Anterior cingulate cortex (tissue), 58 donors: ENCODE measurements around the gene COPS2.
"Not testable (repeated sequence)": the region's sequence is repeated elsewhere in the genome, so short reads cannot be mapped to it uniquely, and the experiment has no call there.

ENCODE experiments used
- DNase-seq, 58 donors: peaks; one replicate each; lab custom pipeline; 2025; lab: John Stamatoyannopoulos, UW

The COPS2 gene

GRCh38 chr15:49155110-49155833, at the start of gene COPS2:
Gene COPS2, minus strand, starts transcription at chr15:49155599. Its CDS starts 21 bp downstream, at chr15:49155578.
- DNase-seq, result peak; percentile 70 to 98 (median 94)

GRCh38 chr15:49200347-49200746, 44.9 kb upstream of the COPS2 start:
- no peak for DNase-seq

GRCh38 chr15:49199666-49200065, 44.3 kb upstream of the COPS2 start:
- DNase-seq, result no peak

GRCh38 chr15:49196856-49197255, 41.5 kb upstream of the COPS2 start:
- no peak for DNase-seq

- no peak for DNase-seq
Measured at GRCh38 chr15:49191892-49192291, 36.5 kb upstream of the COPS2 start.

- no peak for DNase-seq
Measured at GRCh38 chr15:49190586-49190985, 35.2 kb upstream of the COPS2 start.

GRCh38 chr15:49189631-49190030, 34.2 kb upstream of the COPS2 start:
- DNase-seq, result no peak

GRCh38 chr15:49188933-49189332, 33.5 kb upstream of the COPS2 start:
- no peak for DNase-seq

- no peak for DNase-seq
Measured at GRCh38 chr15:49187549-49188245, 32.3 kb upstream of the COPS2 start.

GRCh38 chr15:49185473-49185872, 30.1 kb upstream of the COPS2 start:
- DNase-seq, result no peak

GRCh38 chr15:49183741-49184140, 28.3 kb upstream of the COPS2 start:
- not testable (repeated sequence) for DNase-seq

GRCh38 chr15:49182128-49182527, 26.7 kb upstream of the COPS2 start:
- DNase-seq, result no peak

- DNase-seq, result no peak
Measured at GRCh38 chr15:49179433-49180190, 24.2 kb upstream of the COPS2 start.

- no peak for DNase-seq
Measured at GRCh38 chr15:49178497-49178896, 23.1 kb upstream of the COPS2 start.

- not testable (repeated sequence) for DNase-seq
Measured at GRCh38 chr15:49175582-49176397, 20.4 kb upstream of the COPS2 start.

- DNase-seq, result no peak
Measured at GRCh38 chr15:49174902-49175301, 19.5 kb upstream of the COPS2 start.

- no peak for DNase-seq
Measured at GRCh38 chr15:49171790-49172189, 16.4 kb upstream of the COPS2 start.

- peak in 56 of 58 donors; percentile 14 to 88 (median 73) for DNase-seq
Measured at GRCh38 chr15:49169880-49170597, 14.6 kb upstream of the COPS2 start, which contains the start of gene GALK2. Gene GALK2, plus strand, starts transcription at chr15:49170247. Its CDS starts 76 bp downstream, at chr15:49170323.

- no peak for DNase-seq
Measured at GRCh38 chr15:49168016-49168415, 12.6 kb upstream of the COPS2 start.

- no peak for DNase-seq
Measured at GRCh38 chr15:49164865-49165264, 9.5 kb upstream of the COPS2 start.
